Vagina (tissue), 2 donors: ENCODE data around the gene DGKH. TPM values are rescaled to one million over a fixed set of nuclear protein-coding genes. Genes with fewer than 3 reads are reported as not detected.

Source experiments
- DNase-seq, 2 donors: peaks; one replicate each; pipeline ENCODE4 v3.0.0-alpha.2; 2017; ENCODE audit errors: extremely low spot score in 2 of 2
- H3K27ac ChIP-seq: fragments of 200-600 bp; sonication (generic); one replicate; pipeline ENCODE4 v1.5.1; 2019
- H3K27me3 ChIP-seq: fragments of 200-600 bp; sonication (generic); one replicate; pipeline ENCODE4 v1.5.1; 2019
- H3K36me3 ChIP-seq, 2 donors: fragments of 200-600 bp; sonication (generic); one replicate each; pipeline ENCODE4 v1.5.1; 2017 to 2019
- H3K4me1 ChIP-seq: fragments of 200-600 bp; sonication (generic); one replicate; pipeline ENCODE4 v1.5.1; 2019
- H3K4me3 ChIP-seq, 2 donors: fragments of 200-600 bp; sonication (generic); 1 replicate in 1 of 2; 2 replicates in 1 of 2; pipeline ENCODE4 v1.5.1; 2016 to 2019
- H3K9me3 ChIP-seq: fragments of 200-600 bp; sonication (generic); one replicate; pipeline ENCODE4 v1.5.1; 2019
- CTCF ChIP-seq, 3 experiments: fragments of 450-650 bp in 2 of 3; fragments of 200-600 bp in 1 of 3; sonication (generic) in 1 of 3; IDR thresholded peaks; one replicate each; pipeline ENCODE4 v1.5.1; 2017 to 2019; ENCODE audit warnings: antibody characterized with exemption in 3 of 3, mild to moderate bottlenecking in 2 of 3, moderate library complexity in 2 of 3
- POLR2A ChIP-seq, 2 donors: fragments of 450-650 bp; IDR thresholded peaks; one replicate each; pipeline ENCODE4 v1.6.1; 2017; ENCODE audit warnings: antibody characterized with exemption in 2 of 2, mild to moderate bottlenecking in 2 of 2, moderate library complexity in 2 of 2
- POLR2AphosphoS5 ChIP-seq, 2 donors: sonication (generic); formaldehyde crosslinking; IDR thresholded peaks; one replicate each; pipeline ENCODE4 v1.9.0; 2017; ENCODE audit warnings: antibody characterized with exemption in 2 of 2, mild to moderate bottlenecking in 2 of 2, low read depth in 1 of 2; ENCODE audit not compliant: insufficient read depth in 1 of 2
- intact Hi-C: fragments of 100-400 bp; cut with DNase I; formaldehyde crosslinking; loops from one replicate; pipeline ENCODE4 v1.15.1; 2023
- total RNA-seq: library from RNA; depleted of rRNA; stranded (reverse); fragments of >200 nt; gene quantifications from one replicate; pipeline ENCODE4 v1.2.3, GENCODE V29; 2016

The DGKH gene
- total RNA-seq, 1 donor from 2014 or later: 29.7 TPM

GRCh38 chr13:42271337-42272114, 223.1 kb downstream of the DGKH start:
- H3K4me1 ChIP-seq: peaks cover 22% of the 10 kb centered on the region
- peak; percentile 77 to 93 for TF ChIP-seq POLR2AphosphoS5 (IDR thresholded peaks at IDR 0.05; ENCODE audit: insufficient read depth in 1 of 2, low read depth in 1 of 2)
- TF ChIP-seq POLR2A (IDR thresholded peaks at IDR 0.05): no peak
- intact Hi-C loops: no loop called here
- DNase-seq: peak in 1 of 2 donors; percentile 98
- no peaks in the 10 kb centered on the region for H3K9me3 ChIP-seq
- no peaks in the 10 kb centered on the region for H3K27me3 ChIP-seq
- H3K36me3 ChIP-seq: no peaks in the 10 kb centered on the region
- H3K27ac ChIP-seq: peak overlapping the region; percentile 94
- H3K4me3 ChIP-seq: peak overlapping the region; percentile 94

GRCh38 chr13:42272115-42272803, 223.8 kb downstream of the DGKH start, which contains the start of gene AKAP11:
Gene AKAP11, plus strand, starts transcription at chr13:42272152. Its CDS starts 14,197 bp downstream, at chr13:42286349.
- intact Hi-C loops: no loop called here

GRCh38 chr13:42272804-42273175, 224.3 kb downstream of the DGKH start:
- H3K27ac ChIP-seq: peak overlapping the region; percentile 94
- intact Hi-C loops: no loop called here
- no peaks in the 10 kb centered on the region for H3K9me3 ChIP-seq
- H3K4me3 ChIP-seq: peak overlapping the region; percentile 94
- DNase-seq: no peak
- TF ChIP-seq POLR2A (IDR thresholded peaks at IDR 0.05): no peak
- no peak for TF ChIP-seq POLR2AphosphoS5 (IDR thresholded peaks at IDR 0.05; ENCODE audit: insufficient read depth in 1 of 2, low read depth in 1 of 2)
- no peak for TF ChIP-seq CTCF (IDR thresholded peaks at IDR 0.05)
- no peaks in the 10 kb centered on the region for H3K36me3 ChIP-seq
- no peaks in the 10 kb centered on the region for H3K27me3 ChIP-seq
- H3K4me1 ChIP-seq: peaks cover 22% of the 10 kb centered on the region

More at GRCh38 chr13:42272115-42272803, 223.8 kb downstream of the DGKH start, which contains the start of gene AKAP11:
- TF ChIP-seq CTCF (IDR thresholded peaks at IDR 0.05) (no peak), POLR2AphosphoS5 (IDR thresholded peaks at IDR 0.05; ENCODE audit: insufficient read depth in 1 of 2, low read depth in 1 of 2) (no peak), POLR2A (IDR thresholded peaks at IDR 0.05) (peak in 1 of 2 donors; percentile 29)
- H3K27ac ChIP-seq: peak within 1 kb of the TSS; percentile 94
- no peaks in the 10 kb centered on the region for H3K9me3 ChIP-seq
- H3K36me3 ChIP-seq: no peaks in the 10 kb centered on the region
- peaks cover 22% of the 10 kb centered on the region for H3K4me1 ChIP-seq
- no peak for DNase-seq
- peak within 1 kb of the TSS; percentile 94 for H3K4me3 ChIP-seq
- H3K27me3 ChIP-seq: no peaks in the 10 kb centered on the region

GRCh38 chr13:42274386-42275097, 226.1 kb downstream of the DGKH start:
- intact Hi-C loops: no loop called here
- H3K36me3 ChIP-seq: no peaks in the 10 kb centered on the region
- H3K4me3 ChIP-seq: no peak overlapping the region
- no peak for TF ChIP-seq CTCF (IDR thresholded peaks at IDR 0.05)
- no peaks in the 10 kb centered on the region for H3K27me3 ChIP-seq
- peak overlapping the region; percentile 13 for H3K27ac ChIP-seq
- H3K4me1 ChIP-seq: peaks cover 22% of the 10 kb centered on the region
- no peaks in the 10 kb centered on the region for H3K9me3 ChIP-seq
- DNase-seq: no peak

GRCh38 chr13:42275098-42275471, 226.6 kb downstream of the DGKH start:
- H3K4me1 ChIP-seq: peaks cover 22% of the 10 kb centered on the region
- H3K36me3 ChIP-seq: no peaks in the 10 kb centered on the region
- H3K27me3 ChIP-seq: no peaks in the 10 kb centered on the region
- TF ChIP-seq CTCF (IDR thresholded peaks at IDR 0.05) (no peak), POLR2A (IDR thresholded peaks at IDR 0.05) (no peak), POLR2AphosphoS5 (IDR thresholded peaks at IDR 0.05; ENCODE audit: insufficient read depth in 1 of 2, low read depth in 1 of 2) (no peak)
- intact Hi-C loops: no loop called here
- no peaks in the 10 kb centered on the region for H3K9me3 ChIP-seq
- DNase-seq: no peak
- no peak overlapping the region for H3K4me3 ChIP-seq
- H3K27ac ChIP-seq: no peak overlapping the region
